H9 (cell line): ENCODE data around the gene TMEM95. TPM values are rescaled to one million over a fixed set of nuclear protein-coding genes. Genes with fewer than 3 reads are reported as not detected.

Experiments used
- DNase-seq: peaks from one replicate; pipeline ENCODE4 v3.0.0-alpha.2; 2017
- H2AFZ ChIP-seq: one replicate; pipeline ENCODE4 v1.6.1; 2013; ENCODE audit warnings: mild to moderate bottlenecking, low read length, control low read depth, moderate library complexity
- H2AK5ac ChIP-seq: 2 replicates; pipeline ENCODE4 v1.6.1; 2013; ENCODE audit warnings: low read length, control low read depth, mixed read lengths; ENCODE audit not compliant: insufficient read length
- H2BK120ac ChIP-seq: one replicate; pipeline ENCODE4 v1.6.1; 2013; ENCODE audit warnings: low read depth, mild to moderate bottlenecking, low read length, control low read depth, inconsistent platforms; ENCODE audit not compliant: poor library complexity, severe bottlenecking
- H2BK12ac ChIP-seq: 2 replicates; pipeline ENCODE4 v1.6.1; 2013; ENCODE audit warnings: low read length, control low read depth, mixed read lengths, low read depth; ENCODE audit not compliant: insufficient read length
- H2BK15ac ChIP-seq: 2 replicates; pipeline ENCODE4 v1.6.1; 2013; ENCODE audit warnings: low read depth, low read length, control low read depth
- H2BK20ac ChIP-seq: one replicate; pipeline ENCODE4 v1.6.1; 2013; ENCODE audit warnings: low read depth, mild to moderate bottlenecking, low read length, control low read depth, inconsistent platforms; ENCODE audit not compliant: poor library complexity, severe bottlenecking
- H2BK5ac ChIP-seq: 2 replicates; pipeline ENCODE4 v1.6.1; 2013; ENCODE audit warnings: low read length, control low read depth, mixed read lengths; ENCODE audit not compliant: insufficient read length
- H3K14ac ChIP-seq: 2 replicates; pipeline ENCODE4 v1.6.1; 2013; ENCODE audit warnings: low read length, control low read depth; ENCODE audit not compliant: insufficient read depth
- H3K18ac ChIP-seq: 2 replicates; pipeline ENCODE4 v1.6.1; 2013; ENCODE audit warnings: low read depth, mild to moderate bottlenecking, mixed read lengths, low read length, control low read depth; ENCODE audit not compliant: insufficient read length
- H3K23ac ChIP-seq: 2 replicates; pipeline ENCODE4 v1.6.1; 2013; ENCODE audit warnings: low read length, control low read depth, mixed read lengths, low read depth; ENCODE audit not compliant: insufficient read length
- H3K23me2 ChIP-seq: 2 replicates; pipeline ENCODE4 v1.6.1; 2013; ENCODE audit warnings: low read depth, mild to moderate bottlenecking, mixed read lengths, low read length, control low read depth; ENCODE audit not compliant: insufficient read length, poor library complexity, severe bottlenecking
- H3K27ac ChIP-seq: 2 replicates; pipeline ENCODE4 v1.5.1; 2013; ENCODE audit warnings: low read length, control low read depth, mixed read lengths, low read depth; ENCODE audit not compliant: insufficient read length
- H3K27me3 ChIP-seq: 2 replicates; pipeline ENCODE4 v1.6.1; 2013; ENCODE audit warnings: low read length, control low read depth, inconsistent platforms; ENCODE audit not compliant: insufficient read depth
- H3K4ac ChIP-seq: 2 replicates; pipeline ENCODE4 v1.6.1; 2013; ENCODE audit warnings: low read depth, mild to moderate bottlenecking, control low read depth, inconsistent platforms, low read length, moderate library complexity
- H3K4me1 ChIP-seq: 2 replicates; pipeline ENCODE4 v1.6.1; 2013; ENCODE audit warnings: low read length, control low read depth, inconsistent platforms; ENCODE audit not compliant: insufficient read depth
- H3K4me2 ChIP-seq: 2 replicates; pipeline ENCODE4 v1.6.1; 2013; ENCODE audit warnings: low read length, control low read depth, mixed read lengths; ENCODE audit not compliant: insufficient read length, insufficient read depth
- H3K56ac ChIP-seq: 2 replicates; pipeline ENCODE4 v1.6.1; 2013; ENCODE audit warnings: low read depth, mild to moderate bottlenecking, mixed read lengths, low read length, control low read depth; ENCODE audit not compliant: insufficient read length
- H3K79me1 ChIP-seq: 2 replicates; pipeline ENCODE4 v1.6.1; 2013; ENCODE audit warnings: low read depth, mild to moderate bottlenecking, moderate library complexity, low read length, control low read depth, inconsistent platforms; ENCODE audit not compliant: insufficient read depth, poor library complexity, severe bottlenecking
- H3K79me2 ChIP-seq: 2 replicates; pipeline ENCODE4 v1.6.1; 2013; ENCODE audit warnings: low read length, control low read depth, inconsistent platforms; ENCODE audit not compliant: insufficient read depth
- H3K9ac ChIP-seq: 2 replicates; pipeline ENCODE4 v1.6.1; 2013; ENCODE audit warnings: low read length, control low read depth, mixed read lengths; ENCODE audit not compliant: insufficient read length; ENCODE audit errors: extremely low read depth
- H3K9me3 ChIP-seq: one replicate; pipeline ENCODE4 v1.6.1; 2013; ENCODE audit warnings: low read depth, low read length, inconsistent platforms; ENCODE audit not compliant: control insufficient read depth
- H3T11ph ChIP-seq: one replicate; pipeline ENCODE4 v1.6.1; 2013; ENCODE audit warnings: mild to moderate bottlenecking, low read length, control low read depth, inconsistent platforms
- H4K20me1 ChIP-seq: one replicate; pipeline ENCODE4 v1.6.1; 2013; ENCODE audit not compliant: control insufficient read depth, insufficient read length, insufficient read depth
- H4K5ac ChIP-seq: 2 replicates; pipeline ENCODE4 v1.6.1; 2013; ENCODE audit warnings: low read depth, mild to moderate bottlenecking, mixed read lengths, low read length, control low read depth; ENCODE audit not compliant: insufficient read length
- H4K8ac ChIP-seq: replicated peaks from 2 replicates; pipeline ENCODE4 v1.6.1; 2013; ENCODE audit warnings: low read length, control low read depth, mixed read lengths, low read depth; ENCODE audit not compliant: insufficient read length
- H4K91ac ChIP-seq: 2 replicates; pipeline ENCODE4 v1.6.1; 2013; ENCODE audit warnings: low read depth, mild to moderate bottlenecking, moderate library complexity, mixed read lengths, low read length, control low read depth; ENCODE audit not compliant: insufficient read length
- H3K27ac Mint-ChIP-seq, 3 experiments: 2 replicates in 2 of 3; 3 replicates in 1 of 3; pipeline ENCODE4 v1.8.0; 2020 to 2021; ENCODE audit warnings: mixed read lengths in 3 of 3, mild to moderate bottlenecking in 1 of 3, moderate library complexity in 1 of 3
- H3K27me3 Mint-ChIP-seq: 2 replicates; pipeline ENCODE4 v1.8.0; 2021; ENCODE audit warnings: low read depth, mild to moderate bottlenecking, moderate library complexity, mixed read lengths
- H3K36me3 Mint-ChIP-seq, 3 experiments: 2 replicates in 2 of 3; 3 replicates in 1 of 3; pipeline ENCODE4 v1.8.0; 2020 to 2021; ENCODE audit warnings: low read depth in 3 of 3, mixed read lengths in 3 of 3; ENCODE audit not compliant: insufficient read depth in 1 of 3
- H3K4me1 Mint-ChIP-seq, 2 experiments: 2 replicates each; pipeline ENCODE4 v1.8.0; 2020; ENCODE audit warnings: mixed read lengths in 2 of 2
- H3K4me3 Mint-ChIP-seq, 2 experiments: 2 replicates in 1 of 2; 3 replicates in 1 of 2; pipeline ENCODE4 v1.8.0; 2020 to 2021; ENCODE audit warnings: mild to moderate bottlenecking in 2 of 2, mixed read lengths in 2 of 2, moderate library complexity in 1 of 2
- H3K9me3 Mint-ChIP-seq, 2 experiments: 2 replicates in 1 of 2; 3 replicates in 1 of 2; pipeline ENCODE4 v1.8.0; 2020; ENCODE audit warnings: mild to moderate bottlenecking in 2 of 2, mixed read lengths in 2 of 2, moderate library complexity in 1 of 2
- WGBS: extraction: QIAGEN DNeasy Blood & Tissue Kit; methylation state at CpG from one replicate; pipeline ENCODE4 v1.1.7; 2013; ENCODE audit warnings: missing lambda C conversion rate, low lambda C conversion rate, mixed read lengths; ENCODE audit not compliant: insufficient read length; ENCODE audit errors: extremely low coverage; 5-methylcytosine and 5-hydroxymethylcytosine counted together
- total RNA-seq: library from RNA; stranded (reverse); gene quantifications from 2 replicates; pipeline ENCODE4 v1.2.1, GENCODE V29; 2021
- TF ChIP-seq, protein P1 (sequence below): fragments of 200-600 bp; sonication (generic); conservative IDR thresholded peaks from 3 replicates; pipeline ENCODE4 v1.8.0; 2021; ENCODE audit warnings: antibody characterized with exemption, mild to moderate bottlenecking

Gene TMEM95
- total RNA-seq, 1 experiment from 2014 or later, result not detected

DNA sequence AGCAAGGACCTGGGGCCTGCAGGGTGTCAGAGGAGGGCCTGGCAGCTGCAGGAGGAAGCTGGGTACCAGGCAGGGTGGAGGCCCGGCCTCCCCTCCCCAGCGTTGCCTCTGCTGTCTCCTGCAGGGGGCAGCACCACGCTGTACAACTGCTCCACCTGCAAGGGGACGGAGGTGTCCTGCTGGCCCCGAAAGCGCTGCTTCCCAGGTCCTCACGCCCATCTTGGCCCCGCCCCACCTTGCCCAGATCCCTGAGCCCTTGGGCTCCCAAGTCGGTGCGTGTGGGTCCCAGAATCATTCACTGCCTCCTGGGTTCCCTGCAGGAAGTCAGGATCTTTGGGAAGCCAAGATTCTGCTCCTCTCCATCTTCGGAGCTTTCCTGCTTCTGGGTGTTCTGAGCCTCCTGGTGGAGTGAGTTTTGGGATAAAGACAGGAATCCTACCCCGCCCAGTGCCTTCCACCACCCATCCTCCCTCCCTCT is 1.2 kb downstream of the TMEM95 start:
- H2BK12ac ChIP-seq, result no peak overlapping the region
- no peak overlapping the region for H3K4me2 ChIP-seq

More for the DNA sequence above, 1.2 kb downstream of the TMEM95 start:
- H3K27me3 Mint-ChIP-seq, result peaks cover 12% of the 10 kb centered on the region
- H4K91ac ChIP-seq, result no peak overlapping the region
- no peak overlapping the region for H3K4ac ChIP-seq
- no peaks in the 10 kb centered on the region; the same call in 1 of the 2 replicates for H3K79me2 ChIP-seq
- no peaks in the 10 kb centered on the region for H3K27me3 ChIP-seq
- H3K79me1 ChIP-seq, result no peaks in the 10 kb centered on the region
- no peak overlapping the region for H2BK15ac ChIP-seq
- no peak overlapping the region; a peak in 1 of 7 replicates for H3K27ac Mint-ChIP-seq
- no peak overlapping the region for H4K8ac ChIP-seq
- peak overlapping the region in 1 of 2 experiments; percentile 56; a peak in 1 of 5 replicates for H3K4me3 Mint-ChIP-seq
- H3K36me3 Mint-ChIP-seq, result no peaks in the 10 kb centered on the region
- no peak overlapping the region for H2AFZ ChIP-seq
- no peak overlapping the region for H3K9ac ChIP-seq
- no peak overlapping the region for H2AK5ac ChIP-seq
- H3K18ac ChIP-seq, result no peak overlapping the region
- no peak overlapping the region for H2BK5ac ChIP-seq
- peak; percentile 98 for DNase-seq
- H3K56ac ChIP-seq, result no peak overlapping the region
- TF ChIP-seq, protein P1, sequence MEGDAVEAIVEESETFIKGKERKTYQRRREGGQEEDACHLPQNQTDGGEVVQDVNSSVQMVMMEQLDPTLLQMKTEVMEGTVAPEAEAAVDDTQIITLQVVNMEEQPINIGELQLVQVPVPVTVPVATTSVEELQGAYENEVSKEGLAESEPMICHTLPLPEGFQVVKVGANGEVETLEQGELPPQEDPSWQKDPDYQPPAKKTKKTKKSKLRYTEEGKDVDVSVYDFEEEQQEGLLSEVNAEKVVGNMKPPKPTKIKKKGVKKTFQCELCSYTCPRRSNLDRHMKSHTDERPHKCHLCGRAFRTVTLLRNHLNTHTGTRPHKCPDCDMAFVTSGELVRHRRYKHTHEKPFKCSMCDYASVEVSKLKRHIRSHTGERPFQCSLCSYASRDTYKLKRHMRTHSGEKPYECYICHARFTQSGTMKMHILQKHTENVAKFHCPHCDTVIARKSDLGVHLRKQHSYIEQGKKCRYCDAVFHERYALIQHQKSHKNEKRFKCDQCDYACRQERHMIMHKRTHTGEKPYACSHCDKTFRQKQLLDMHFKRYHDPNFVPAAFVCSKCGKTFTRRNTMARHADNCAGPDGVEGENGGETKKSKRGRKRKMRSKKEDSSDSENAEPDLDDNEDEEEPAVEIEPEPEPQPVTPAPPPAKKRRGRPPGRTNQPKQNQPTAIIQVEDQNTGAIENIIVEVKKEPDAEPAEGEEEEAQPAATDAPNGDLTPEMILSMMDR, result peak; percentile 98
- H3K9me3 ChIP-seq, result no peaks in the 10 kb centered on the region
- H3K23me2 ChIP-seq, result peaks cover 1% of the 10 kb centered on the region
- no CpG with 5 or more reads among the region's 12 CpGs for WGBS
- no peak overlapping the region for H2BK20ac ChIP-seq
- H4K20me1 ChIP-seq, result no peaks in the 10 kb centered on the region
- H3K27ac ChIP-seq, result no peak overlapping the region
- no peak overlapping the region for H2BK120ac ChIP-seq
- no peak overlapping the region for H3T11ph ChIP-seq
- no peak overlapping the region for H3K23ac ChIP-seq
- no peak overlapping the region for H4K5ac ChIP-seq
- no peaks in the 10 kb centered on the region for H3K9me3 Mint-ChIP-seq
- H3K4me1 Mint-ChIP-seq, result peaks cover 17 to 23% of the 10 kb centered on the region in 2 experiments
- no peaks in the 10 kb centered on the region for H3K4me1 ChIP-seq
- no peak overlapping the region for H3K14ac ChIP-seq
